Kidney (tissue), 14 donors: ENCODE results near the gene SEMA3E. TPM values are rescaled to one million over a fixed set of nuclear protein-coding genes. Genes with fewer than 3 reads are reported as not detected.

Experiments
- DNase-seq, 5 donors: peaks; one replicate each; pipeline ENCODE4 v3.0.0-alpha.2; 2013 to 2020
- FAIRE-seq: peaks from 2 replicates; lab custom pipeline; 2012; peaks lifted over from hg19 to GRCh38; lab: Jason Lieb, UNC
- H3K27ac ChIP-seq, 2 donors: one replicate each; pipeline ENCODE4 v1.7.0; 2013; ENCODE audit warnings: low read depth in 2 of 2, low read length in 2 of 2, inconsistent platforms in 1 of 2
- H3K27me3 ChIP-seq: one replicate; pipeline ENCODE4 v1.7.1; 2013; ENCODE audit warnings: low read length, inconsistent platforms; ENCODE audit not compliant: control insufficient read depth, insufficient read depth
- H3K36me3 ChIP-seq, 3 donors: one replicate each; pipeline versions ENCODE4 v1.7.0 to v1.7.1; 2013; ENCODE audit warnings: low read length in 3 of 3, control low read depth in 1 of 3, inconsistent platforms in 1 of 3; ENCODE audit not compliant: insufficient read depth in 3 of 3, control insufficient read depth in 2 of 3
- H3K4me1 ChIP-seq, 3 donors: one replicate each; pipeline versions ENCODE4 v1.7.0 to v1.7.1; 2013; ENCODE audit warnings: low read length in 3 of 3, inconsistent platforms in 1 of 3, low read depth in 1 of 3; ENCODE audit not compliant: control insufficient read depth in 2 of 3, insufficient read depth in 2 of 3
- H3K4me3 ChIP-seq, 3 donors: one replicate each; pipeline versions ENCODE4 v1.7.0 to v1.8.1; 2013; ENCODE audit warnings: low read length in 3 of 3, control low read depth in 1 of 3, inconsistent platforms in 1 of 3
- H3K9ac ChIP-seq, 3 donors: one replicate each; pipeline versions ENCODE4 v1.7.0 to v1.7.1; 2013; ENCODE audit warnings: low read length in 3 of 3, control low read depth in 1 of 3, inconsistent platforms in 1 of 3
- H3K9me3 ChIP-seq, 3 donors: one replicate each; pipeline versions ENCODE4 v1.7.0 to v1.7.1; 2013; ENCODE audit warnings: low read length in 3 of 3, control low read depth in 1 of 3, inconsistent platforms in 1 of 3; ENCODE audit not compliant: control insufficient read depth in 2 of 3, insufficient read depth in 1 of 3
- intact Hi-C: fragments of 100-400 bp; cut with DNase I; formaldehyde crosslinking; loops from one replicate; pipeline ENCODE4 v1.11.1; 2022
- polyA plus RNA-seq: library from polyadenylated mRNA; stranded (reverse); fragments of 350-450 nt; fragmentation: Illumina TruSeq; extraction: RNeasy Lipid Tissue Mini Kit (QIAGEN cat#74804); gene quantifications from one replicate; pipeline ENCODE4 v1.2.3, GENCODE V29; 2014; ENCODE audit warnings: low read depth, low replicate concordance; ENCODE audit not compliant: insufficient read depth
- total RNA-seq: library from RNA; stranded (reverse); fragmentation: NEBNext Ultra II Directional; extraction: Animal tissue kit (Norgen Biotek cat#: 25700); gene quantifications from one replicate; pipeline ENCODE4 v1.2.1, GENCODE V29; 2021
- TF ChIP-seq, protein P1 (sequence below): IDR thresholded peaks from 3 replicates; pipeline ENCODE4 v1.5.1; 2012; ENCODE audit warnings: mild to moderate bottlenecking, moderate library complexity, borderline replicate concordance; ENCODE audit not compliant: insufficient read depth; ENCODE audit errors: extremely low read depth
- donor health status: control.
- donor health status: control.
- donor health status: control.
- donor health status: control.
- donor health status: control.
- donor health status: DM: yes; HTN: yes; CAD: no.
- donor health status: Normal renal cell carcinoma (clear cell type).

The SEMA3E gene
- total and polyA plus RNA-seq, 2 donors from 2014 or later, result 0.15 to 1.1 TPM

DNA sequence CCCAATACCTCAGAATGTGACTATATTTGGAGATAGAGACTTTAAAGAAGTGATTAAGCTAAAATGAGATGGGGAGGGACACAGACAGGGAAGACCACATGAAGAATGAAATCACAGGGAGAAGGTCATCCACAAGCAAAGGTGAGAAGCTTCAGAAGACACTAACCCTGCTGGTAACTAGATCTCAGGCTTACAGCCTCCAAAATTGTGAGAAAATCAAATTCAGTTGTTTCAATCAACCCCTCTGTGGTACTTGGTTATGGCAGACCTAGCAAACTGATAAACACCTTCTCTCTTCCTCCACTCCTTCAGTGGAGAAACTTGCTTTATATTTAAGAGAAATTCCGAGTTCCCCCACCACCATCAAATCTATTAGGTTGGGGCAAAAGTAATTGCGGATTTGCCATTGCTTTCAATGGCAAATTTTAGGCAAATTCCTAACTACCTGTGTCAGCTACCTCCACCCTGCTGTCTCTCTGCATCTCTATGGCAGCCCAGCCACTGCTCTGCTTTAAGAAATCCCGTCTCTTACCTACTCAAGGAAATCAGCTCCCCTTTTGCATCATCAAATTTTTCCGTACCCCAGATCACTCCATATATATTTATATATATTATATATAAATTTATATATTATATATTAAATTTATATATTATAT, 38.2 kb downstream of the SEMA3E start:
- Histone ChIP-seq H3K9ac (no peak overlapping the region), H3K4me3 (no peak overlapping the region), H3K4me1 (no peaks in the 10 kb centered on the region), H3K36me3 (no peaks in the 10 kb centered on the region), H3K27me3 (no peaks in the 10 kb centered on the region), H3K27ac (no peak overlapping the region), H3K9me3 (no peaks in the 10 kb centered on the region)
- no peak for FAIRE-seq
- TF ChIP-seq, protein P1, sequence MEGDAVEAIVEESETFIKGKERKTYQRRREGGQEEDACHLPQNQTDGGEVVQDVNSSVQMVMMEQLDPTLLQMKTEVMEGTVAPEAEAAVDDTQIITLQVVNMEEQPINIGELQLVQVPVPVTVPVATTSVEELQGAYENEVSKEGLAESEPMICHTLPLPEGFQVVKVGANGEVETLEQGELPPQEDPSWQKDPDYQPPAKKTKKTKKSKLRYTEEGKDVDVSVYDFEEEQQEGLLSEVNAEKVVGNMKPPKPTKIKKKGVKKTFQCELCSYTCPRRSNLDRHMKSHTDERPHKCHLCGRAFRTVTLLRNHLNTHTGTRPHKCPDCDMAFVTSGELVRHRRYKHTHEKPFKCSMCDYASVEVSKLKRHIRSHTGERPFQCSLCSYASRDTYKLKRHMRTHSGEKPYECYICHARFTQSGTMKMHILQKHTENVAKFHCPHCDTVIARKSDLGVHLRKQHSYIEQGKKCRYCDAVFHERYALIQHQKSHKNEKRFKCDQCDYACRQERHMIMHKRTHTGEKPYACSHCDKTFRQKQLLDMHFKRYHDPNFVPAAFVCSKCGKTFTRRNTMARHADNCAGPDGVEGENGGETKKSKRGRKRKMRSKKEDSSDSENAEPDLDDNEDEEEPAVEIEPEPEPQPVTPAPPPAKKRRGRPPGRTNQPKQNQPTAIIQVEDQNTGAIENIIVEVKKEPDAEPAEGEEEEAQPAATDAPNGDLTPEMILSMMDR, result no peak
- intact Hi-C loops, result no loop called here
- DNase-seq, result no peak

DNA sequence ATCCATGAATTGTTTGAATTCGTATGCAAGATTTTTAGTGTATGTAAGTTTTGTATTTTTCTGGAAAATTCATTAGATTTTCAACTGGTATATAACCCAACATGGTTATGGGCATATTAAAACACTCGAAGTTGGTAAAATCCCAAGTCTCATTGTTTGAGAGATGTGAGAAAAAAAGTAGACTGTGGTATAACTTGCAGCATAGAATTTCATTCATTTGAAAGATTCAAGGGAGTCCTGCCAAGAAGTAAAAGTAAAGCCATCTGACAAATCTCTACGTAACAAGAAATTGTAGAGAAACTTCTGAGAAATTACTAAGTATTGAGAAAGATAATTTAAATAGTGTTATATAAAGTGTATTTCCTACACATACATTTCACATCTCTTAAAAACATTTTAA, 40.2 kb downstream of the SEMA3E start:
- no peak for DNase-seq
- Histone ChIP-seq H3K27ac (no peak overlapping the region), H3K9ac (no peak overlapping the region), H3K4me3 (no peak overlapping the region), H3K36me3 (no peaks in the 10 kb centered on the region), H3K4me1 (no peaks in the 10 kb centered on the region), H3K27me3 (no peaks in the 10 kb centered on the region), H3K9me3 (no peaks in the 10 kb centered on the region)
- TF ChIP-seq, protein P1, result no peak
- intact Hi-C loops, result no loop called here
- FAIRE-seq, result no peak

DNA sequence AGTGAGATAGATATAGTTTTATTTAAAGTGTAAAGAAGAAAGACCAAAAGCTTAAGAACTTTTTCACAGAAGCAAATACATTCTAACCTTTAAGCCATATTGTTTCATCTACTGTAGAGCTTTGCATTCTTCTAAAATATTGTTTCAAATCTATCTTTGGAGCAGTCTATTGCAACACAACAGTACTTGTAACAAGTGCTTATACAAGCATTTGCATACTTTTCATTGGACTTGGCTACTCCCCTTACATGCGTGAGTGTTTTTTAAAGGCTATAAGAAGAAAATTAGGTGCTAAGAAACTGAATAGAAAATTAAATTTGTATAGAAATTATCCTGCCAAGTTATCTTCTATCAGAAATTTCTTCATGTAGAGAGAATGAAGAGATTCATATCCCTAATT, 45.3 kb downstream of the SEMA3E start:
- no peak overlapping the region for H3K4me3 ChIP-seq
- H3K27ac ChIP-seq, result no peak overlapping the region
- TF ChIP-seq, protein P1, result no peak
- no peaks in the 10 kb centered on the region for H3K4me1 ChIP-seq
- intact Hi-C loops, result no loop called here
- H3K9me3 ChIP-seq, result no peaks in the 10 kb centered on the region
- FAIRE-seq (no peak), DNase-seq (no peak)
- H3K9ac ChIP-seq, result no peak overlapping the region
- H3K27me3 ChIP-seq, result no peaks in the 10 kb centered on the region
- H3K36me3 ChIP-seq, result no peaks in the 10 kb centered on the region

DNA sequence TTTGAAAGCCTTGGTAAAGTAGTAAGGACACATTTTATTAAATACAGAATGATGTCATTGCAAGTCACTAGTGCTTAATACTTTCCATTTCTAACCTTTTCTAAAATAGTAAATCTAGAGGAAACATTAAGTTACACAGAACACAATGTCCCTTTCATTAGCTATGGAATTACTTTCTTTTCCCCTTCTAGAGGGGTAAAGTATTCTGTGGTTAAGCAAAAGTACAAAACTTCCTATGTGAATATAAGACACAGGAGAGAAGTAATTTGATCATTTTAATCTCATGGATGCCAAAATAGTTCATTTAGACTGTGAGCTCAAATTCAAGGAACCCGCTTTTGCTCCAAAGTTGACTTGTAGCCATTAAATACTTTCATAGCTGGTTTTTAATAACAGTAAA, 49.8 kb downstream of the SEMA3E start:
- no peaks in the 10 kb centered on the region for H3K4me1 ChIP-seq
- no peaks in the 10 kb centered on the region for H3K36me3 ChIP-seq
- intact Hi-C loops, result no loop called here
- FAIRE-seq, result no peak
- no peaks in the 10 kb centered on the region for H3K9me3 ChIP-seq
- no peak overlapping the region for H3K9ac ChIP-seq
- TF ChIP-seq, protein P1, result no peak
- H3K4me3 ChIP-seq, result no peak overlapping the region
- DNase-seq, result no peak
- no peaks in the 10 kb centered on the region for H3K27me3 ChIP-seq
- no peak overlapping the region for H3K27ac ChIP-seq
